ENCODE data around the gene GJA5. TPM values are rescaled to one million over a fixed set of nuclear protein-coding genes. Genes with fewer than 3 reads are reported as not detected.

Gene GJA5
- total RNA-seq, 4 donors from 2014 or later = 14.2 to 63.2 (median 39.6) TPM

DNA sequence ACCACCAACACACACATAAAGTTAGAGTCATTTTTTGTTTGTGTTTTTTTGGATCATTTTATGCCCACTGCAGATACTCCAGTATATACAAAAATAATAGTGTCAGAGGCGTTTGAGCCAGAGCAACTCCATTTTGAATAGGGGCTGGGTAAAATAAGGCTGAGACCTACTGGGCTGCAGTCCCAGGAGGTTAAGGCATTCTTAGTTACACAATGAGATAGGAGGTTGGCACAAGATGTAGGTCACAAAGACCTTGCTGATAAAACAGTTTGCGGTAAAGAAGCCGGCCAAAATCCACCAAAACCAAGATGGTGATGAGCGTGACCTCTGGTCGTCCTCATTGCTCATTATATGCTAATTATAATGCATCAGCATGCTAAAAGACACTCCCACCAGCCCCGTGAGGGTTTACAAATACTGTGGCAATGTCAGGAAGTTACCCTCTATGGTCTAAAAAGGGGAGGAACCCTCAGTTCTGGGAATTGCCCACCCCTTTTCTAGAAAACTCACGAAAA is 40.6 kb downstream of the GJA5 start:
- ATAC-seq (ENCODE audit: low FRiP score) (no peak), DNase-seq (ENCODE audit: low spot score) (no peak)
- TF ChIP-seq, protein P1, sequence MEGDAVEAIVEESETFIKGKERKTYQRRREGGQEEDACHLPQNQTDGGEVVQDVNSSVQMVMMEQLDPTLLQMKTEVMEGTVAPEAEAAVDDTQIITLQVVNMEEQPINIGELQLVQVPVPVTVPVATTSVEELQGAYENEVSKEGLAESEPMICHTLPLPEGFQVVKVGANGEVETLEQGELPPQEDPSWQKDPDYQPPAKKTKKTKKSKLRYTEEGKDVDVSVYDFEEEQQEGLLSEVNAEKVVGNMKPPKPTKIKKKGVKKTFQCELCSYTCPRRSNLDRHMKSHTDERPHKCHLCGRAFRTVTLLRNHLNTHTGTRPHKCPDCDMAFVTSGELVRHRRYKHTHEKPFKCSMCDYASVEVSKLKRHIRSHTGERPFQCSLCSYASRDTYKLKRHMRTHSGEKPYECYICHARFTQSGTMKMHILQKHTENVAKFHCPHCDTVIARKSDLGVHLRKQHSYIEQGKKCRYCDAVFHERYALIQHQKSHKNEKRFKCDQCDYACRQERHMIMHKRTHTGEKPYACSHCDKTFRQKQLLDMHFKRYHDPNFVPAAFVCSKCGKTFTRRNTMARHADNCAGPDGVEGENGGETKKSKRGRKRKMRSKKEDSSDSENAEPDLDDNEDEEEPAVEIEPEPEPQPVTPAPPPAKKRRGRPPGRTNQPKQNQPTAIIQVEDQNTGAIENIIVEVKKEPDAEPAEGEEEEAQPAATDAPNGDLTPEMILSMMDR (IDR thresholded peaks at IDR 0.05) = no peak

DNA sequence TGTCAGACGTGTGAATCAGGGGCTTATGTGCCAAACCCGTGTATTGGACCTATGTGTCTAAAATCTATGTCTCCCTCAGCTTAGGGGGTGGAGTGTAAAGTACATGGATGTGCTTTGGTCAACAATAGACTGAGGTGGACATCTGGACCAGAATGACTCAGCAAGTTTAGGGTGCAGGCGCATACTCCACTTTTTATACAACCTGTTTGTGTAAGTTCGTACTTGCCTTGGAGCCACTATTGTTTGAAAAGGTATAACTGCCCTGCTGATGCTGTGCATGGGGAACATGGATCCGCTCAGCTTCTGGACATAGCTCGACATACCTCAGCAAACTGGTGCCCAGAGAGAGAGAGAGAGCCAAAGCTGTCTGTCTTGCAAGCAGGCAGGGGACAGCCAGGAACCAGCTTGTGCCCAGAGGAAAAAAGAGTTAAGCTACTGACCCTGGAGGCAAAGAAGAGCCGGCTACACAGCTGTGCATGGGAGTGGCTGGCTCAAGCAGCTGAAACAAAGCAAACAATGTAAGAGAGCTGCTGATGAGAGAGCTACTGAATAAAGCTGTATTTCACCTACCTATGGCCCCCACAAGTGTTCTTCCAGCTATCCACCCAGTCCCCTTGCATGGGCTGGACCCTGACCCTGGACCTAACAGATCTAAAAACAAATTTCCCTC is 41.2 kb downstream of the GJA5 start:
- ATAC-seq (ENCODE audit: low FRiP score) = no peak
- DNase-seq (ENCODE audit: low spot score) = no peak
- TF ChIP-seq, protein P1 (IDR thresholded peaks at IDR 0.05) = no peak

DNA sequence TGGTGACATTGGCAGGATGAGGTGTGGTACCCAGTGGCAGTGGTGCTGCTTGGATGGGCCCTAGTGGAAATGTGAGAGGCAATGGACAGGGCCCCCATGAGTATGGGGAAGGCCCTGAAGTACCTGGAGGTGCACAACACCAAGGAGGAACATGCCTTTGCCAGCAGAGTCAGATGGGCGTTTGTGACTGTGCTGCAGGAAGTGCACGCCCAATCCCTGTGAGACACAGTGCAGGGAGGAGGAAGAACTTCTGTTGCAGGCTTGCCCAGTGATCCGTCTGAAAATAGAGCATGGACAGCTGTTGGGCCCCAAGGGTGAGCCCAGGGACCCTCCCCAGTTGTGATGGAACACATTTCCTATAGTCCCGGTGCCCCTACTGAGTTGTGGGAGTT is 42.7 kb downstream of the GJA5 start:
- DNase-seq (ENCODE audit: low spot score) (no peak), ATAC-seq (ENCODE audit: low FRiP score) (no peak)
- TF ChIP-seq, protein P1 (IDR thresholded peaks at IDR 0.05) = no peak

DNA sequence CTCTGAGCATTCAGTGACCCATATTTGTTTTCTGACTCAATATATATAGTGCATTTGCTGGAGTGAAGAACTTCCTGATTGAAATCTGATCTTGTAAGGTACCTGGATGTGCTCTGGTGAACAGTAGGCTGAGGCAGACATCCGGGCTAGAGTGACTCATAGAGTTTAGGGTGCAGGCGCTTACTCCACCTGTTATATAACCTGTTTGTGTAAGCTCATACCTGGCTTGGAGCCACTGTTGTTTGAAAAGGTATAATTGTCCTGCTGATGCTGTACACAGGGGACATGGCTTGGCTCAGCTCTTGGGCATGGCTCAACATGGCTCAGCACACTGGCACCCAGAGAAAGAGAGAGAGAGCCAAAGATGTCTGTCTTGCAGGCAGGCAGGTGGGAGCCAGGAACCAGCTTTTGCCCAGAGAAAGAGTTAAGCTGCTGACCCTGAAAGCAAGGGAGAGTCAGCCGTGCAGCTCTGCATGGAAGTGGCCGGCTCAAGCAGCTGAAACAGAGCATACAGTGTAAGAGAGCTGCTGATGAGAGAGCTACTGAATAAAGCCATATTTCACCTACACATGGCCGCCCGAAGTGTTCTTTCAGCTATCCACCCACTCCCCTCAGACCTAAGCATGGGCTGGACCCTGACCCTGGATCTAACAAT is 43.2 kb downstream of the GJA5 start:
- ATAC-seq (ENCODE audit: low FRiP score) = no peak
- TF ChIP-seq, protein P1 (IDR thresholded peaks at IDR 0.05) = no peak

DNA sequence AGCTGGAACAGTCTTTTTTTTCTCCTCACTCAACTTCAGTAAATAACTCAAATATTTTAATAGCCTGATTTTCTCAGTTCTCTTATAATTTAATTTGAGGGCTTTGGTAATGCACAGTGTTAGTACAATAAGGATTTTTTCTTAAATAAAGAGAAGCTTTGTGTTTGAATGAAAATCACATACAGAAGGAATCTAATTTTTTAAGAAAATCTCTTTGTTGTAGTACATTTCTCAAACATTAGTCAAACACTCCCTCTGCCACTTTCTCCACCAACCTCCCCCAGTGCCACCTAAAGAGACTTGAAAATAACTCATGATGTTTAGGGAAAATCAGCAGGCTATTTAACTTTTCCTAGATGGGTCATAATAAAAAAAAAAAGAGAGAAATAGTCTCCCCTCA is 47.8 kb downstream of the GJA5 start:
- DNase-seq (ENCODE audit: low spot score) = no peak
- TF ChIP-seq, protein P1 (IDR thresholded peaks at IDR 0.05) = no peak
- ATAC-seq (ENCODE audit: low FRiP score) = no peak

More for the DNA sequence above, 43.2 kb downstream of the GJA5 start:
- no peak for DNase-seq (ENCODE audit: low spot score)

Other genes with a start within 250 kb of the GJA5 start
- gene BCL9, start 219.1 kb downstream of the GJA5 start, total RNA-seq = 10 to 100 TPM in 2 of 4 donors, 1 to 10 TPM in 2; 9.0 to 10.7 (median 9.9) TPM
- 10 to 100 TPM in 1 of 4 donors, 1 to 10 TPM in 3; 2.3 to 15.1 (median 5.9) TPM for gene ACP6, start 90.1 kb downstream of the GJA5 start, total RNA-seq
- gene GJA8, start 142.2 kb upstream of the GJA5 start, total RNA-seq = not detected
- 10 to 100 TPM in 3 of 4 donors, 1 to 10 TPM in 1; 8.5 to 22.7 (median 12.5) TPM for gene GPR89B, start 167.8 kb upstream of the GJA5 start, total RNA-seq

All from omental fat pad (tissue), 4 donors.